ENCODE measurements around the gene PUS3.
"Not testable (repeated sequence)": the region's sequence is repeated elsewhere in the genome, so short reads cannot be mapped to it uniquely, and the experiment has no call there.

The PUS3 gene

DNA sequence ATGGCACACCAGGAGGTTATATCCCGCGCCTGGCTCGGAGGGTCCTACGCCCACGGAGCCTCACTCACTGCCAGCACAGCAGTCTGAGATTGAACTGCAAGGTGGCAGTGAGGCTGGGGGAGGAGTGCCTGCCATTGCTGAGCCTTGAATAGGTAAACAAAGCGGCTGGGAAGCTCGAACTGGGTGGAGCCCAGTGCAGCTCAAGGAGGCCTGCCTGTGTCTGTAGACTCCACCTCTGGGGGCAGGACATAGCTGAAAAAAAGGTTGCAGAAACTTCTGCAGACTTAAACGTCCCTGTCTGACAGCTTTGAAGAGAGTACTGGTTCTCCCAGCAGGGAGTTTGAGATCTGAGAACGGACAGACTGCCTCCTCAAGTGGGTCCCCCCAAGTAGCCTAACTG lies 45.3 kb downstream of the PUS3 start:
- H3K9me3 Mint-ChIP-seq; ATAC-seq (replicated peaks; ENCODE audit: extremely low read depth, poor library complexity, severe bottlenecking); H3K36me3 Mint-ChIP-seq (ENCODE audit: insufficient read depth); H3K27ac Mint-ChIP-seq (ENCODE audit: low read depth); H3K4me3 Mint-ChIP-seq; DNase-seq (ENCODE audit: low spot score in 2 of 2); H3K4me1 Mint-ChIP-seq: not testable (repeated sequence)
- H3K27me3 Mint-ChIP-seq: peaks cover 36% of the 10 kb centered on the region

- Mint-ChIP-seq H3K27ac (ENCODE audit: low read depth) (no peak overlapping the region), H3K27me3 (peaks cover 64% of the 10 kb centered on the region), H3K4me1 (no peaks in the 10 kb centered on the region), H3K36me3 (ENCODE audit: insufficient read depth) (no peaks in the 10 kb centered on the region), H3K4me3 (no peak overlapping the region), H3K9me3 (peaks cover 17% of the 10 kb centered on the region)
- ATAC-seq (replicated peaks; ENCODE audit: extremely low read depth, poor library complexity, severe bottlenecking) (no peak), DNase-seq (ENCODE audit: low spot score in 2 of 2) (no peak)
These were observed 56.8 kb downstream of the PUS3 start for GRCh38 chr11:125846188-125846587.

All from central memory CD8-positive, alpha-beta T cell (primary cell).